DOHH2 (cell line): ENCODE results near the gene HOXA1.

ENCODE experiments used
- EZH2phosphoT487 ChIP-seq: fragments of 200-600 bp; sonication (generic); IDR thresholded peaks from 2 replicates; pipeline ENCODE4 v1.6.1; 2017; ENCODE audit warnings: borderline replicate concordance, mild to moderate bottlenecking, antibody characterized with exemption, low read length, moderate library complexity, mixed read lengths
- TF ChIP-seq, protein P1 (sequence below): fragments of 200-600 bp; sonication (generic); IDR thresholded peaks from one replicate; pipeline ENCODE4 v1.5.1; 2014; ENCODE audit warnings: antibody characterized with exemption, mild to moderate bottlenecking, low read depth, low read length; ENCODE audit not compliant: poor library complexity, severe bottlenecking

DNA sequence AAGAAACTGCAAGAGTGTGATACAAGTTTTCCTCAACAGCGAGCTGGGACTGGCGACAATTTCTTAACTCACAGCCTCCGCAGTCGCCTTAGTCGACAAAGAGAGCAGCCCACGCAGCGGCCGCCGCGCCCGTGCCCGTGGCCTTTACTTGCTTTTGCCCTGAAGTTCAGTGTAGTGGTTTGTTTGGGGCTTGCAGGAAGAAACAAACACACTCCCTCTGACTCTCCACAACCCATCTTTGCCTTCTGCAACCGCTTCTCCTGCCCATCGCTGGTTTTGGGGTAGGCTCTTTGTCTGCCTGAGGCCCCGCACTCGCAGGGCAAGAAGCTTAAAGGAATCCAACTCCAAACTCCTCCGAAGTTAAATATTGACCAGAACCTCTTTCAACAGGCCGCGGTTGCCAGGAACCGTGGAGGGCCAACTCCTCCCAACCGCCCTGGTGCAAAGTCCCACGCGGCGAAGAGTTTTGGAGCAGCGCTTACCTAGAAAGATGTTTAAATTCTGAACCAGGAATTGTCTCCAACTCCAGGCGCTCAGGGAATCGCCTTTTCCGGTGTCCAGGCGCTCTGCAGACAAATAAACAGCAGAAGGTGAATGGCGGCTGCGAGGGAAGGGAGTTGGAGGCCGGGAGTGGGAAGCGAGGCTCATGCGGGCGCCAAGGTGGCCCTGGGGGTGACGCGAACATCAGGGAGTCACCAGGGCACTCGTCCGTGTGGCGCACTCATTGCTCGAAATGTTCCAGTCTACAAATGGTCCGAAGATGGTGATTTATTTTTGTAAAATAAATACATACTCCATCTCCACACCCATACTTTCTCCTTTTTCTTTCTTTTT is 26.5 kb upstream of the HOXA1 start:
- TF ChIP-seq, protein P1, sequence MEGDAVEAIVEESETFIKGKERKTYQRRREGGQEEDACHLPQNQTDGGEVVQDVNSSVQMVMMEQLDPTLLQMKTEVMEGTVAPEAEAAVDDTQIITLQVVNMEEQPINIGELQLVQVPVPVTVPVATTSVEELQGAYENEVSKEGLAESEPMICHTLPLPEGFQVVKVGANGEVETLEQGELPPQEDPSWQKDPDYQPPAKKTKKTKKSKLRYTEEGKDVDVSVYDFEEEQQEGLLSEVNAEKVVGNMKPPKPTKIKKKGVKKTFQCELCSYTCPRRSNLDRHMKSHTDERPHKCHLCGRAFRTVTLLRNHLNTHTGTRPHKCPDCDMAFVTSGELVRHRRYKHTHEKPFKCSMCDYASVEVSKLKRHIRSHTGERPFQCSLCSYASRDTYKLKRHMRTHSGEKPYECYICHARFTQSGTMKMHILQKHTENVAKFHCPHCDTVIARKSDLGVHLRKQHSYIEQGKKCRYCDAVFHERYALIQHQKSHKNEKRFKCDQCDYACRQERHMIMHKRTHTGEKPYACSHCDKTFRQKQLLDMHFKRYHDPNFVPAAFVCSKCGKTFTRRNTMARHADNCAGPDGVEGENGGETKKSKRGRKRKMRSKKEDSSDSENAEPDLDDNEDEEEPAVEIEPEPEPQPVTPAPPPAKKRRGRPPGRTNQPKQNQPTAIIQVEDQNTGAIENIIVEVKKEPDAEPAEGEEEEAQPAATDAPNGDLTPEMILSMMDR, result no peak
- no peak for TF ChIP-seq EZH2phosphoT487
